ENCODE results near the gene OSBPL1A.

DNA sequence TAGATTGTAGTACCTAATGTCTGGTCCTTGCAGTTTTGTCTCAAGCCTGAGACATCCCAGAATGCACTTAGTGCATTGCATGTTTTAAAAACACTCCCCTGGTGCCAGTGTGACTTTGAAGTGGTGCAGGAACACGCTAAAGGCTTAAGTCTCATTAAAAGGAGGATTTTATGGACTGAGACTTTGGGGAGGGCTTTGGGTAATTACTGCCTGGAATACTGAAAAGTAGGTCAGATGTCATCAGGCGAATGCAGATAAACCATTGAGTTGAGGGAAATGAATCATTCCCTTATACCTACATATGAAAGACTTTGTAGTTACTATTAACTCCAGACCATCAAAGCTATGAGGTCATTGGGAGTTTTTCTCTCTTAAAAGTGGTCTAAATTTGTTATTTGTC is 3.0 kb upstream of the OSBPL1A start:
- TF ChIP-seq, protein P1, sequence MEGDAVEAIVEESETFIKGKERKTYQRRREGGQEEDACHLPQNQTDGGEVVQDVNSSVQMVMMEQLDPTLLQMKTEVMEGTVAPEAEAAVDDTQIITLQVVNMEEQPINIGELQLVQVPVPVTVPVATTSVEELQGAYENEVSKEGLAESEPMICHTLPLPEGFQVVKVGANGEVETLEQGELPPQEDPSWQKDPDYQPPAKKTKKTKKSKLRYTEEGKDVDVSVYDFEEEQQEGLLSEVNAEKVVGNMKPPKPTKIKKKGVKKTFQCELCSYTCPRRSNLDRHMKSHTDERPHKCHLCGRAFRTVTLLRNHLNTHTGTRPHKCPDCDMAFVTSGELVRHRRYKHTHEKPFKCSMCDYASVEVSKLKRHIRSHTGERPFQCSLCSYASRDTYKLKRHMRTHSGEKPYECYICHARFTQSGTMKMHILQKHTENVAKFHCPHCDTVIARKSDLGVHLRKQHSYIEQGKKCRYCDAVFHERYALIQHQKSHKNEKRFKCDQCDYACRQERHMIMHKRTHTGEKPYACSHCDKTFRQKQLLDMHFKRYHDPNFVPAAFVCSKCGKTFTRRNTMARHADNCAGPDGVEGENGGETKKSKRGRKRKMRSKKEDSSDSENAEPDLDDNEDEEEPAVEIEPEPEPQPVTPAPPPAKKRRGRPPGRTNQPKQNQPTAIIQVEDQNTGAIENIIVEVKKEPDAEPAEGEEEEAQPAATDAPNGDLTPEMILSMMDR (IDR thresholded peaks at IDR 0.05), result no peak
- TF ChIP-seq POLR2A (IDR thresholded peaks at IDR 0.05), result no peak

All from esophagus squamous epithelium (tissue), 4 donors.